ENCODE results near the gene HSD17B14. TPM values are rescaled to one million over a fixed set of nuclear protein-coding genes. Genes with fewer than 3 reads are reported as not detected.

Gene HSD17B14
- total and polyA plus RNA-seq, 9 of the 15 experiments (the other 6 are each of a cell fraction or from before 2014, with no cell fraction given), result 0.16 TPM; not detected in 8

DNA sequence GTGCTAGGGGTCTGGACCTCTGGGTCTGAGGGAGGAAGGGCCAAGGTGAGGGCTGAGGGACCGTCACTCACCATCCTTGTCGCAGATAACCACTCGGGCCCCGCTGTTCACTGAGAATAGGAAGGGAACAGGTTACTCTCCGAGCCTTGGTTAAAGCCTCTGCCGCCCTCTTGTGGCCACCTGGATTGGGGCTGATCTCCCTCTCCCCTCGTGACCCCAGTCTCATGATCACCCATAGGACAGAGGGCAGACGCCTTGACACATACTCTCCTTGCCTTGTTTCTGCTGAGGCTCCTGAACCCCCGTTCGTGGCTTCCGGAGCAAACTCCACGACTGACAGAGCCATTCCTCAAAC is 580 bp downstream of the HSD17B14 start (continued):
- TF ChIP-seq BMI1 (IDR thresholded peaks at IDR 0.05; ENCODE audit: low read length) (no peak), SAFB2 (IDR thresholded peaks at IDR 0.05; ENCODE audit: borderline replicate concordance, low read depth, low read length, severe bottlenecking) (no peak), ZNF184 (CRISPR knock-in tag; IDR thresholded peaks at IDR 0.05) (no peak), SLC30A9 (CRISPR knock-in tag; IDR thresholded peaks at IDR 0.05) (no peak), ZNF740 (CRISPR knock-in tag; IDR thresholded peaks at IDR 0.05) (no peak), ZNF740 (tag; IDR thresholded peaks at IDR 0.05) (no peak), ZBTB8A (IDR thresholded peaks at IDR 0.05; ENCODE audit: partially characterized antibody) (no peak), HDAC1 (IDR thresholded peaks at IDR 0.05) (no peak), ZBTB43 (CRISPR knock-in tag; IDR thresholded peaks at IDR 0.05) (no peak), KAT8 (IDR thresholded peaks at IDR 0.05; ENCODE audit: low read depth) (no peak), BRF1 (IDR thresholded peaks at IDR 0.05; ENCODE audit: borderline replicate concordance, extremely low read depth, insufficient read length) (no peak), ZNF133 (CRISPR knock-in tag; IDR thresholded peaks at IDR 0.05) (no peak), SIRT6 (IDR thresholded peaks at IDR 0.05; ENCODE audit: low read depth, low read length) (no peak), RUNX1 (IDR thresholded peaks at IDR 0.05; ENCODE audit: low read depth) (no peak), RBM15 (IDR thresholded peaks at IDR 0.05; ENCODE audit: insufficient read depth, low read length) (no peak), ZNF584 (CRISPR knock-in tag; IDR thresholded peaks at IDR 0.05; ENCODE audit: low read depth) (no peak), NR1H2 (CRISPR knock-in tag; IDR thresholded peaks at IDR 0.05) (no peak), BCLAF1 (IDR thresholded peaks at IDR 0.05; ENCODE audit: borderline replicate concordance in 1 of 2, control insufficient read depth in 1 of 2, low read depth in 2 of 2, low read length in 1 of 2) (0 out of 4 replicates have a peak, but pooled peaks of 1 of the 2 experiments have one; percentile 34), ETS1 (conservative IDR thresholded peaks at IDR 0.05; ENCODE audit: control insufficient read depth, low read depth, low read length) (no peak)
- TF ChIP-seq, protein P1, sequence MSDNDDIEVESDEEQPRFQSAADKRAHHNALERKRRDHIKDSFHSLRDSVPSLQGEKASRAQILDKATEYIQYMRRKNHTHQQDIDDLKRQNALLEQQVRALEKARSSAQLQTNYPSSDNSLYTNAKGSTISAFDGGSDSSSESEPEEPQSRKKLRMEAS (CRISPR knock-in tag; IDR thresholded peaks at IDR 0.05), result peak; percentile 64
- TF ChIP-seq, protein P2, sequence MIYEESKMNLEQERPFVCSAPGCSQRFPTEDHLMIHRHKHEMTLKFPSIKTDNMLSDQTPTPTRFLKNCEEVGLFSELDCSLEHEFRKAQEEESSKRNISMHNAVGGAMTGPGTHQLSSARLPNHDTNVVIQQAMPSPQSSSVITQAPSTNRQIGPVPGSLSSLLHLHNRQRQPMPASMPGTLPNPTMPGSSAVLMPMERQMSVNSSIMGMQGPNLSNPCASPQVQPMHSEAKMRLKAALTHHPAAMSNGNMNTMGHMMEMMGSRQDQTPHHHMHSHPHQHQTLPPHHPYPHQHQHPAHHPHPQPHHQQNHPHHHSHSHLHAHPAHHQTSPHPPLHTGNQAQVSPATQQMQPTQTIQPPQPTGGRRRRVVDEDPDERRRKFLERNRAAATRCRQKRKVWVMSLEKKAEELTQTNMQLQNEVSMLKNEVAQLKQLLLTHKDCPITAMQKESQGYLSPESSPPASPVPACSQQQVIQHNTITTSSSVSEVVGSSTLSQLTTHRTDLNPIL (CRISPR knock-in tag; IDR thresholded peaks at IDR 0.05), result no peak

Data from K562 (cell line).